Muscle of leg (tissue), 16 donors: ENCODE results near the gene TOP1. TPM values are rescaled to one million over a fixed set of nuclear protein-coding genes. Genes with fewer than 3 reads are reported as not detected.

Experiments
- DNase-seq: peaks from one replicate; pipeline ENCODE4 v3.0.0; 2013
- H3K27ac ChIP-seq: one replicate; pipeline ENCODE4 v1.5.1; 2013; ENCODE audit warnings: mild to moderate bottlenecking, low read length, control low read depth
- H3K27me3 ChIP-seq: one replicate; pipeline ENCODE4 v1.6.1; 2013; ENCODE audit warnings: low read length; ENCODE audit not compliant: control insufficient read depth, insufficient read depth
- H3K36me3 ChIP-seq: one replicate; pipeline ENCODE4 v1.6.1; 2013; ENCODE audit warnings: low read length; ENCODE audit not compliant: control insufficient read depth, insufficient read depth
- H3K4me1 ChIP-seq: one replicate; pipeline ENCODE4 v1.6.1; 2013; ENCODE audit warnings: low read length; ENCODE audit not compliant: control insufficient read depth, insufficient read depth
- H3K4me3 ChIP-seq: one replicate; pipeline ENCODE4 v1.5.1; 2013; ENCODE audit warnings: low read length, control low read depth
- H3K9me3 ChIP-seq: replicated peaks from 2 replicates; pipeline ENCODE4 v1.6.1; 2013; ENCODE audit warnings: low read depth, low read length; ENCODE audit not compliant: control insufficient read depth
- WGBS: methylation state at CpG from one replicate; pipeline ENCODE4 v1.1.5; 2013; ENCODE audit warnings: missing lambda C conversion rate; ENCODE audit not compliant: insufficient coverage; 5-methylcytosine and 5-hydroxymethylcytosine counted together
- long read RNA-seq, 11 donors: transcript quantifications; one replicate each; lab custom pipeline, GENCODE V29; 2026
- polyA plus RNA-seq, 8 donors: library from polyadenylated mRNA; unstranded; fragments of 120-200 nt; gene quantifications; one replicate each; pipeline versions ENCODE4 v1.2.1 to v1.2.3, GENCODE V29; 2013; ENCODE audit warnings: inconsistent platforms in 1 of 8, low replicate concordance in 1 of 8; ENCODE audit not compliant: insufficient read length in 8 of 8, insufficient read depth in 1 of 8
- total RNA-seq: library from RNA; stranded (reverse); fragments of 120-200 nt; gene quantifications from one replicate; pipeline ENCODE4 v1.2.4, GENCODE V29; 2013

The TOP1 gene
- total RNA-seq (17.2 TPM), polyA plus RNA-seq (10 to 100 TPM; 44.3 to 71.6 (median 58.0) TPM)
- long read RNA-seq, donor 1, partial matches to known transcripts = 25 of 27 reads
- long read RNA-seq, donor 1, other reads (novel, unspliced or antisense) = 0 of 27 reads
- long read RNA-seq, donor 2, partial matches to known transcripts = 0 of 1 reads
- long read RNA-seq, donor 2, other reads (novel, unspliced or antisense) = 0 of 1 reads
- long read RNA-seq, donor 3, transcript TOP1-201 (21 exons, 3,738 nt) = major isoform, 5 of 86 reads
- long read RNA-seq, donor 3, partial matches to known transcripts = 81 of 86 reads
- long read RNA-seq, donor 3, other reads (novel, unspliced or antisense) = 0 of 86 reads
- long read RNA-seq, donor 4, partial matches to known transcripts = 7 of 7 reads
- long read RNA-seq, donor 4, other reads (novel, unspliced or antisense) = 0 of 7 reads
- long read RNA-seq, donor 5, transcript TOP1-201 (21 exons, 3,738 nt) = major isoform, 11 of 172 reads
- long read RNA-seq, donor 5, partial matches to known transcripts = 161 of 172 reads
- long read RNA-seq, donor 5, other reads (novel, unspliced or antisense) = 0 of 172 reads
- long read RNA-seq, donor 6, transcript TOP1-201 (21 exons, 3,738 nt) = major isoform, 5 of 71 reads
- long read RNA-seq, donor 6, partial matches to known transcripts = 66 of 71 reads
- long read RNA-seq, donor 6, other reads (novel, unspliced or antisense) = 0 of 71 reads
- long read RNA-seq, donor 7, partial matches to known transcripts = 118 of 118 reads
- long read RNA-seq, donor 7, other reads (novel, unspliced or antisense) = 0 of 118 reads
- long read RNA-seq, donor 8, partial matches to known transcripts = 69 of 69 reads
- long read RNA-seq, donor 8, other reads (novel, unspliced or antisense) = 0 of 69 reads
- long read RNA-seq, donor 9, partial matches to known transcripts = 90 of 91 reads
- long read RNA-seq, donor 9, other reads (novel, unspliced or antisense) = 0 of 91 reads
- long read RNA-seq, donor 10, partial matches to known transcripts = 44 of 46 reads
- long read RNA-seq, donor 10, other reads (novel, unspliced or antisense) = 0 of 46 reads
- long read RNA-seq, donor 11, partial matches to known transcripts = 74 of 74 reads
- long read RNA-seq, donor 11, other reads (novel, unspliced or antisense) = 0 of 74 reads

DNA sequence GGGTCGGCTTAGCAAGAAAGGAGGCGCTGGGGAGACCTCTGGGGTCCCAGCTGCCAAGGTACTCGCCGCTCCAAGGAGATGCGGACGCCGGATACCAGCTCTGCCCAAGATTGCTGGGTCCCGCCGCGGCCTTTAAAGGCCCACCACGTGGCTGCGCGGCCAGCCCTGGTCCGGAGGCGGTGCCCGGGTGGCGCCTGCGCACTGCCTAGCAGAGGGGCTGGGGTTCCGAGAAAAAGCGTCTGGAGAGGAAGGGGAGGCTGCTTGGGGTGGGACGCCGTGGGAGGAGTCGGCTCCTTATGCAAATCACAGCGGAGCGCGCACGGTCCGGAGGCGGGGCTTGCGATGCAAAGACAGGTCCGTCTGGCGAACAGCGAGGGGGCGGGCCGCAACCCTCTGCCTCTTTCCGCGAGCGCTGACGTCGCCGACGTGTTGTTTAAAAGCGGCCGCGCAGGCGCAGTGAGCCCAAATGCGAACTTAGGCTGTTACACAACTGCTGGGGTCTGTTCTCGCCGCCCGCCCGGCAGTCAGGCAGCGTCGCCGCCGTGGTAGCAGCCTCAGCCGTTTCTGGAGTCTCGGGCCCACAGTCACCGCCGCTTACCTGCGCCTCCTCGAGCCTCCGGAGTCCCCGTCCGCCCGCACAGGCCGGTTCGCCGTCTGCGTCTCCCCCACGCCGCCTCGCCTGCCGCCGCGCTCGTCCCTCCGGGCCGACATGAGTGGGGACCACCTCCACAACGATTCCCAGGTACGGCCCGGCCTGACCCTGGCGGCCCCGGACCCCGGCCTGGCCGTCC lies at the start of gene TOP1:
TSS of gene TOP1 (plus strand) at position 464 of the 791 bp plus-strand sequence. CDS start at position 710, 246 bp downstream.
- peak; percentile 100 for DNase-seq
- Histone ChIP-seq H3K9me3 (no peaks in the 10 kb centered on the region), H3K4me3 (peak within 1 kb of the TSS; percentile 81), H3K4me1 (peaks cover 19% of the 10 kb centered on the region), H3K27me3 (peaks cover under 1% of the 10 kb centered on the region), H3K36me3 (peaks cover 8% of the 10 kb centered on the region), H3K27ac (peak within 1 kb of the TSS; percentile 94)
- WGBS = under 1% methylated on average over 85 of the region's 85 CpGs

DNA sequence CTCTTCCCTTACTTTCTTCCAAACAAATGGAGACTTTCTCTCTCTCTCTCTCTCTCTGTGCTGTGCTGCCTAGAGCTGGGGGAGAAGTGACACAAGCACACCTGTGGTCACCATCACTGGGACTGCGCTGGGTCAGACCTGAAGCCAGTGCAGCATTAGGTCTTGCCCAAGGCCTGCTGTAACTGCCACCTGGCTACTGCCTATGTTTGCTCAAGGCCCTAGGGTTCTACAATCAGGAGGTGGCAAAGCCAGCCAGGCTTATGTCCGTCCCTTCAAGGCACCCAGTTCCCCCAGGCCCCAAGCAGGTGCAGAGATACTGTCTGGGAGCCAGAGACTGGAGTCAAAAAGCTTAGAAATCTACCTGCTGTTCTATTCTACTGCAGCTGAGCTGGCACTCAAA lies 49.4 kb upstream of the TOP1 start:
- Histone ChIP-seq H3K9me3 (peaks cover 3% of the 10 kb centered on the region), H3K36me3 (no peaks in the 10 kb centered on the region), H3K27me3 (no peaks in the 10 kb centered on the region), H3K4me1 (no peaks in the 10 kb centered on the region), H3K27ac (no peak overlapping the region), H3K4me3 (no peak overlapping the region)
- 86% methylated on average over 2 of the region's 2 CpGs for WGBS
- no peak for DNase-seq

DNA sequence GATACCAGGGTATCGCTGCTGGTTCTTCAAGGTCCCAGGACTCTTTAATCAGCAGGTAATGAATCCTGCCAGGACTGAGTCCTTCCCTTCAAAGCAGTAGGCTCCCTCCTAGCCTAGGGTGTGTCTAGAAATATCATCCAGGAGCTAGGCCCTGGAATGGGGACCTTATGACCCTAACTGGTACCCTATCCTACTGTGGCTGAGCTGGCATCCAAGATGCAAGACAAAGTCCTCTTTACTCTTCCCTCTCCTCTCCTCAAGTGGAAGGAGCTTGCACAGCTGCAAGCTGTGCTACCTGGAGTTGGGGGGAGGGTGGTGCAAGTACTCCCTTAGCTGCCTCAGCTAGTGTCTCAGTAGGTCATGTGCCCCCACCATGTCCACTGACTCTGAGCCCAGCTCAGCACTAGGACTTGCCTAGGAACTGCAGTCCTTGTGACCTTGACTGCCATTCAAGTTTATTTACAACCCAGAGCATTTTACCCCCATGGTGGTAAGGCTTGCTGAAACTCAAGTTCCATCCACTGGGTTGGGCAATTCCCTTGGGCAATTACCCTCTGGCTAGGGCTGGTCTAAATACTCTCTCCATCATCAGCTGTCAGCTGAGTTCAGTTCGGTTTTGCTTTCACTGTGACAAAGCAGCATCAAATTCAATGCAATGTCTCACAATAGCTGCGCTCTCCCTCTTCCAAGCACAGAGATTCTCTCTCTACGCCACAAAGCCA lies 48.4 kb upstream of the TOP1 start:
- WGBS = 100% methylated on average over 2 of the region's 4 CpGs

DNA sequence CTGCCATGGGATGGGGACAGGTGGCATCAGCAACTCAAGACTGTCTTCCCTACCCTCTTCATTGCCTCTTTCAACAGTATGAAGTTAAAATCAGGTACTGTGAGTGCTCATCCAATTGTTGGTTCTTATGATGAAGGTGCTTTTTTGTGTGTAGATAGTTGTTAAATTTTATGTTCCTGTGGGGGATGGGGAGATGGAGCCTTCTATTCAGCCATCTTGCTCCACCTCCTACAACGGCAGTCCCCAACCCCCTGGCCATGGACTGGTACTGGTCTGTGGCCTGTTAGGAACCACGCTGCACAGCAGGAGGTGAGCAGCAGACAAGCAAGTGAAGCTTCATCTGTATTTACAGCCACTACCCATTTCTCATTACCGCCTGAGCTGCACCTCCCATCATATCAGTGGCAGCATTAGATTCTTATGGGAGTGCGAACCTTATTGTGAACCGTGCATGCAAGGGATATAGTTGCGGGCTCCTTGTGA lies 47.8 kb upstream of the TOP1 start:
- WGBS = 74% methylated on average over 5 of the region's 6 CpGs
- no peaks in the 10 kb centered on the region for H3K27me3 ChIP-seq
- no peaks in the 10 kb centered on the region for H3K4me1 ChIP-seq
- DNase-seq = no peak
- peaks cover 3% of the 10 kb centered on the region for H3K9me3 ChIP-seq
- H3K27ac ChIP-seq = no peak overlapping the region
- H3K36me3 ChIP-seq = no peaks in the 10 kb centered on the region
- H3K4me3 ChIP-seq = no peak overlapping the region

More for the DNA sequence above, 48.4 kb upstream of the TOP1 start:
- DNase-seq = no peak
- Histone ChIP-seq H3K36me3 (no peaks in the 10 kb centered on the region), H3K4me1 (no peaks in the 10 kb centered on the region), H3K27me3 (no peaks in the 10 kb centered on the region), H3K4me3 (no peak overlapping the region), H3K27ac (no peak overlapping the region), H3K9me3 (peaks cover 3% of the 10 kb centered on the region)

DNA sequence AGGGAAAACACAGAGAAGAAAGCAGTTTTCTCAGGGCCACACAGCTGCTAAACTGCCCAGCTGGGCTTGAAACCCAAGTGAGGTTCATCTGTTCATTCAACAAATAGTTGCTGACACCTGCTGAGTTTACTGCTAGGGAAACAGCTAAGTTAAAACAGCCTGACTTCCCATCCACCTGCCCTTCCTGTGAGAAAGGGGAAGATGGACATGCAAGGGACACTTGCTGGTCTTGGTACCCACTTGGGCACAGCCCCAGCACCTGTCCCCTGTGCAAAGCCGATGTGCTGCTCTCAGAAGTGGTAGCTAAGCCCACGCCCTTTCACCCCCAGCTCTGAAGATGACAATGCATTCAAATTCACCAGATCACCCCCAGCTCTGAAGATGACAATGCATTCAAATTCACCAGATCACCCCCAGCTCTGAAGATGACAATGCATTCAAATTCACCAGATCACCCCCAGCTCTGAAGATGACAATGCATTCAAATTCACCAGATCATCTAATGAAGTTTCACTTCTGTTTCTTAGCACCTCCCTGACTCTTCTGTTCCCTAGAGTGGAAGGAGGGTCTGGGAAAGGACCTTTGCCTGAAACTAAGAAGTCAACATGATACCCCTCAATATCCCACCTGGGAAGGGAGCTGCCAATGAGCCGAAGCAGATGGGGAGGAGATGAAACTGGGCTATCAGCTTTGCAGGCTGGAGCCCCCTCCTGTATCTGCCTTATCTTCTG lies 46.0 kb upstream of the TOP1 start:
- no peaks in the 10 kb centered on the region for H3K9me3 ChIP-seq
- DNase-seq = no peak
- no peaks in the 10 kb centered on the region for H3K36me3 ChIP-seq
- no peak overlapping the region for H3K4me3 ChIP-seq
- H3K27ac ChIP-seq = no peak overlapping the region
- no peaks in the 10 kb centered on the region for H3K4me1 ChIP-seq
- H3K27me3 ChIP-seq = no peaks in the 10 kb centered on the region
- no CpG with 5 or more reads among the region's 3 CpGs for WGBS

DNA sequence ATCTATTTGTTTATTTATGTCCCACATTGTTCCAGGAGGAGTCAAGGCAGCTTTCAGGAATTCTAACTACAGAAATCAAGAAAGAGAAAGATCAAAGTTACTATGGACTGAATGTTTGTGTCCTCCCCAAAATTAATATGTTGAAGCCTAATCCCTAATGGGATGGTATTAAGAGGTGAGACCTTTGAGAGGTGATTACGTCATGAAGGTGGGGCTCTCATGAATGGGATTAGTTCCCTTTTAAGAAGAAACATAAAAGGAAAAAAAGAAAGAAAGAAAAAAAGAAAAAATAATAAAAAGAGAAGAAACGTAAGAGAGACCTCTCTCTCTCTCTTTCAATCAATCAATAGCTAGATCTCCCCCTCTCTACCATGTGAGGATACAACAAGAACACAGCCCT lies 44.7 kb upstream of the TOP1 start:
- no peaks in the 10 kb centered on the region for H3K9me3 ChIP-seq
- H3K27ac ChIP-seq = no peak overlapping the region
- DNase-seq = no peak
- H3K27me3 ChIP-seq = no peaks in the 10 kb centered on the region
- H3K4me3 ChIP-seq = no peak overlapping the region
- H3K4me1 ChIP-seq = no peaks in the 10 kb centered on the region
- H3K36me3 ChIP-seq = no peaks in the 10 kb centered on the region
- WGBS = no CpG with 5 or more reads among the region's 2 CpGs

DNA sequence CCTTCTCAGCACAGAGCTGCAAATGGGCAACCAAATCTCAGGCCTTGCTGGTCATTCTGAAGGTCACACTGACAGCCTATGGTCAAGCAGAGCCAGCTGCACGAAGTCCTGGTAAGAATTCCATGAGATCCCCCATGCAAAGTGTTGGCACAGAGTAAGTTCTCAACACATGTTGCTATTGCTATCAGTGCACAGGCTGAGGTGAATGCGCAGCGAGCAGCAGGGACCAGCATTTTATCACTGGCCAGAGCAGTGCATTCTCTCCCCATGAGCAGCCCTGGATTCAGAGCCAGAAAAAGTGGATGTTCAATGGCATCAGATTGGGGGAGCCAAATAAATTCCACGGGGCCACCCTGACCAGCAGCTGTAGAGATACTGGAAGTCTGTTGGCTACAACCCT lies 44.1 kb upstream of the TOP1 start:
- DNase-seq = no peak
- Histone ChIP-seq H3K9me3 (no peaks in the 10 kb centered on the region), H3K4me1 (no peaks in the 10 kb centered on the region), H3K36me3 (no peaks in the 10 kb centered on the region), H3K27ac (no peak overlapping the region), H3K4me3 (no peak overlapping the region), H3K27me3 (no peaks in the 10 kb centered on the region)
- WGBS = 84% methylated on average over 3 of the region's 4 CpGs

DNA sequence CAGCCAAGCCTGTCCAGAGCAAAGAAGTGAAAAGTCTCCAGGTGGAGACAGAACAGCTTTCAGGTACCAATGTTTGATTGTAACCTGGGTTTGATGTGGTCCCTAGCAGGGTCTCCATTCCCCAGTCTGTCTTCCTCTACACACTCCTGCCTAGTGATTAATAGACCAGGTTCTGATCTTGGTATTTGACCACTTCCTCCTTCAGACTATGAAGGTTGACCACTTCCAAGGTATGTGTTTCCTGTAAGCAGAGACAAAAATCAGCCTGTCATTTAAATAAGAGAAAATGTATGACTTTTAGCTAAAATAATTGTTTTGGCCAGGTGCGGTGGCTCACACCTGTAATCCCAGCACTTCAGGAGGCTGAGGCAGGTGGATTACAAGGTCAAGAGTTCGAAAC lies 41.8 kb upstream of the TOP1 start:
- DNase-seq = no peak
- no peak overlapping the region for H3K27ac ChIP-seq
- H3K9me3 ChIP-seq = no peaks in the 10 kb centered on the region
- no peaks in the 10 kb centered on the region for H3K36me3 ChIP-seq
- no CpG with 5 or more reads among the region's 2 CpGs for WGBS
- H3K4me1 ChIP-seq = peaks cover 3% of the 10 kb centered on the region
- no peak overlapping the region for H3K4me3 ChIP-seq
- H3K27me3 ChIP-seq = peaks cover 1% of the 10 kb centered on the region
